GM12892 (cell line): Measurements from ENCODE around the gene PTGS1.
"Not testable (repeated sequence)": the region's sequence is repeated elsewhere in the genome, so short reads cannot be mapped to it uniquely, and the experiment has no call there.

ENCODE experiments used
- DNase-seq: peaks from one replicate; pipeline ENCODE4 v3.0.0; 2011; ENCODE audit not compliant: insufficient read length
- FAIRE-seq: peaks from 2 replicates; lab custom pipeline; 2011; peaks lifted over from hg19 to GRCh38; lab: Jason Lieb, UNC
- POLR2A ChIP-seq: IDR thresholded peaks from 2 replicates; pipeline ENCODE4 v1.6.1; 2011; ENCODE audit warnings: low read depth, low read length, control low read depth
- POLR2AphosphoS5 ChIP-seq: IDR thresholded peaks from 2 replicates; pipeline ENCODE4 v1.6.1; 2011; ENCODE audit warnings: low read depth, low read length, control low read depth
- TAF1 ChIP-seq: IDR thresholded peaks from 2 replicates; pipeline ENCODE4 v1.6.1; 2011; ENCODE audit warnings: low read depth, mild to moderate bottlenecking, control low read depth, low read length, borderline replicate concordance

The PTGS1 gene

GRCh38 chr9:122406070-122406890 lies 35.5 kb downstream of the PTGS1 start:
- no peak for TF ChIP-seq TAF1
- TF ChIP-seq POLR2AphosphoS5 = no peak
- no peak for TF ChIP-seq POLR2A
- FAIRE-seq = no peak
- no peak for DNase-seq

- FAIRE-seq, DNase-seq: not testable (repeated sequence)
Measured at GRCh38 chr9:122414108-122414507, 43.3 kb downstream of the PTGS1 start.

- no peak for TF ChIP-seq POLR2A
- TF ChIP-seq TAF1 = no peak
- no peak for DNase-seq
- FAIRE-seq = no peak
Measured at GRCh38 chr9:122418016-122418415, 47.2 kb downstream of the PTGS1 start.

- TF ChIP-seq POLR2AphosphoS5 (no peak), POLR2A (no peak), TAF1 (no peak)
- FAIRE-seq (no peak), DNase-seq (no peak)
Measured at GRCh38 chr9:122420315-122420714, 49.5 kb downstream of the PTGS1 start.

- TF ChIP-seq POLR2A = no peak
- TF ChIP-seq POLR2AphosphoS5 = no peak
- no peak for TF ChIP-seq TAF1
- no peak for DNase-seq
- no peak for FAIRE-seq
Measured at GRCh38 chr9:122425087-122425486, 54.3 kb downstream of the PTGS1 start.

- DNase-seq = no peak
- TF ChIP-seq POLR2A (no peak), TAF1 (no peak), POLR2AphosphoS5 (no peak)
- FAIRE-seq = no peak
Measured at GRCh38 chr9:122426723-122427122, 55.9 kb downstream of the PTGS1 start.

GRCh38 chr9:122442568-122442967 lies 71.7 kb downstream of the PTGS1 start:
- FAIRE-seq (no peak), DNase-seq (no peak)
- TF ChIP-seq POLR2AphosphoS5 = no peak
- TF ChIP-seq TAF1 = no peak
- no peak for TF ChIP-seq POLR2A

- no peak for DNase-seq
- TF ChIP-seq TAF1 (no peak), POLR2A (no peak), POLR2AphosphoS5 (no peak)
- no peak for FAIRE-seq
Measured at GRCh38 chr9:122444041-122444733, 73.4 kb downstream of the PTGS1 start.
